22Rv1 (cell line): ENCODE results near the gene PARD3B.

Source experiments
- H3K27ac ChIP-seq: fragments of 450-650 bp; 2 replicates; pipeline ENCODE4 v1.5.1; 2017
- CTCF ChIP-seq: fragments of 450-650 bp; IDR thresholded peaks from 2 replicates; pipeline ENCODE4 v1.5.1; 2017; ENCODE audit warnings: mild to moderate bottlenecking
- ZFX ChIP-seq: fragments of 450-650 bp; IDR thresholded peaks from 2 replicates; pipeline ENCODE4 v1.6.1; 2017; ENCODE audit warnings: antibody characterized with exemption, borderline replicate concordance

PARD3B gene

GRCh38 chr2:205087862-205088261, 542.6 kb downstream of the PARD3B start:
- TF ChIP-seq CTCF, result no peak
- TF ChIP-seq ZFX, result no peak
- H3K27ac ChIP-seq, result no peak overlapping the region

GRCh38 chr2:205089958-205090357, 544.7 kb downstream of the PARD3B start:
- TF ChIP-seq ZFX (no peak), CTCF (no peak)
- no peak overlapping the region for H3K27ac ChIP-seq

GRCh38 chr2:205091411-205091810, 546.1 kb downstream of the PARD3B start:
- TF ChIP-seq CTCF (no peak), ZFX (no peak)
- H3K27ac ChIP-seq, result no peak overlapping the region

- TF ChIP-seq CTCF (no peak), ZFX (no peak)
- H3K27ac ChIP-seq, result no peak overlapping the region
Observed at GRCh38 chr2:205094031-205094430, 548.8 kb downstream of the PARD3B start.

- TF ChIP-seq ZFX (no peak), CTCF (no peak)
- no peak overlapping the region for H3K27ac ChIP-seq
Observed at GRCh38 chr2:205103699-205104098, 558.4 kb downstream of the PARD3B start.

- no peak overlapping the region for H3K27ac ChIP-seq
- TF ChIP-seq ZFX (no peak), CTCF (no peak)
Observed at GRCh38 chr2:205107810-205108209, 562.5 kb downstream of the PARD3B start.

GRCh38 chr2:205115511-205115910, 570.2 kb downstream of the PARD3B start:
- H3K27ac ChIP-seq, result no peak overlapping the region
- TF ChIP-seq ZFX (no peak), CTCF (no peak)
